CD14-positive monocyte (primary cell): ENCODE data around the gene ANO5. TPM values are rescaled to one million over a fixed set of nuclear protein-coding genes. Genes with fewer than 3 reads are reported as not detected.

Source experiments
- DNase-seq, 3 donors: peaks; one replicate each; pipeline ENCODE4 v3.0.0-alpha.2; 2011 to 2022
- H2AFZ ChIP-seq: 2 replicates; pipeline ENCODE4 v1.6.0; 2012; ENCODE audit warnings: mild to moderate bottlenecking, low read depth, low read length, inconsistent platforms; ENCODE audit not compliant: insufficient read depth, poor library complexity, severe bottlenecking
- H3K27ac ChIP-seq, 2 donors: 1 replicate in 1 of 2; 2 replicates in 1 of 2; pipeline ENCODE4 v1.5.1; 2012 to 2013; ENCODE audit warnings: low read length in 2 of 2, control low read depth in 1 of 2, inconsistent platforms in 1 of 2, low read depth in 1 of 2, mild to moderate bottlenecking in 1 of 2
- H3K27me3 ChIP-seq, 2 donors: one replicate each; pipeline versions ENCODE4 v1.6.0 to v1.6.1; 2011 to 2013; ENCODE audit warnings: low read length in 2 of 2; ENCODE audit not compliant: control insufficient read depth in 2 of 2, insufficient read depth in 2 of 2
- H3K36me3 ChIP-seq, 2 donors: replicated peaks in 1 of 2; 1 replicate in 1 of 2; 2 replicates in 1 of 2; pipeline versions ENCODE4 v1.5.1 to v1.6.1; 2012 to 2013; ENCODE audit warnings: low read length in 2 of 2, control low read depth in 1 of 2, inconsistent platforms in 1 of 2, mild to moderate bottlenecking in 1 of 2; ENCODE audit not compliant: insufficient read depth in 2 of 2, control insufficient read depth in 1 of 2
- H3K4me1 ChIP-seq, 2 donors: 1 replicate in 1 of 2; 2 replicates in 1 of 2; pipeline versions ENCODE4 v1.5.1 to v1.6.1; 2012 to 2013; ENCODE audit warnings: low read length in 2 of 2, control low read depth in 1 of 2, inconsistent platforms in 1 of 2, mild to moderate bottlenecking in 1 of 2, moderate library complexity in 1 of 2; ENCODE audit not compliant: insufficient read depth in 2 of 2, control insufficient read depth in 1 of 2
- H3K4me2 ChIP-seq: replicated peaks from 2 replicates; pipeline ENCODE3; 2012; ENCODE audit warnings: low read length, moderate library complexity, mild to moderate bottlenecking; ENCODE audit not compliant: poor library complexity, severe bottlenecking; ENCODE audit errors: extremely low read depth
- H3K4me3 ChIP-seq, 3 experiments: fragments of 200-600 bp in 1 of 3; sonication (generic) in 1 of 3; replicated peaks in 1 of 3; 1 replicate in 2 of 3; 2 replicates in 1 of 3; pipeline ENCODE4 v1.5.1; 2011 to 2013; ENCODE audit warnings: low read length in 3 of 3, mild to moderate bottlenecking in 3 of 3, control low read depth in 2 of 3, low read depth in 2 of 3, inconsistent platforms in 1 of 3, moderate library complexity in 1 of 3
- H3K79me2 ChIP-seq: 2 replicates; pipeline ENCODE4 v1.6.0; 2012; ENCODE audit warnings: mild to moderate bottlenecking, control low read depth, inconsistent platforms, low read length, moderate library complexity; ENCODE audit not compliant: insufficient read depth
- H3K9ac ChIP-seq: 2 replicates; pipeline ENCODE4 v1.6.0; 2017; ENCODE audit warnings: low read length, mild to moderate bottlenecking; ENCODE audit not compliant: insufficient read depth, poor library complexity, severe bottlenecking
- H3K9me3 ChIP-seq, 2 donors: replicated peaks in 1 of 2; 1 replicate in 1 of 2; 2 replicates in 1 of 2; pipeline versions ENCODE4 v1.5.1 to v1.6.1; 2012 to 2013; ENCODE audit warnings: low read length in 2 of 2, control low read depth in 1 of 2; ENCODE audit not compliant: control insufficient read depth in 1 of 2, insufficient read depth in 1 of 2
- H4K20me1 ChIP-seq: 2 replicates; pipeline ENCODE4 v1.6.0; 2012; ENCODE audit warnings: mild to moderate bottlenecking, low read length, control low read depth, moderate library complexity; ENCODE audit not compliant: insufficient read depth
- H3K27ac Mint-ChIP-seq, 7 donors: one replicate each; pipeline ENCODE4 v1.8.0; 2020; ENCODE audit warnings: mild to moderate bottlenecking in 7 of 7, mixed read lengths in 7 of 7, moderate library complexity in 6 of 7, inconsistent platforms in 2 of 7
- H3K27me3 Mint-ChIP-seq, 3 donors: one replicate each; pipeline ENCODE4 v1.8.0; 2021 to 2022; ENCODE audit warnings: low read depth in 3 of 3, mild to moderate bottlenecking in 3 of 3, mixed read lengths in 3 of 3, moderate library complexity in 3 of 3, inconsistent platforms in 1 of 3
- H3K36me3 Mint-ChIP-seq, 2 donors: one replicate each; pipeline ENCODE4 v1.8.0; 2020; ENCODE audit warnings: mixed read lengths in 2 of 2, inconsistent platforms in 1 of 2, mild to moderate bottlenecking in 1 of 2
- H3K4me1 Mint-ChIP-seq: one replicate; pipeline ENCODE4 v1.8.0; 2020; ENCODE audit warnings: mild to moderate bottlenecking, mixed read lengths
- H3K4me3 Mint-ChIP-seq, 2 donors: one replicate each; pipeline ENCODE4 v1.8.0; 2020; ENCODE audit warnings: mild to moderate bottlenecking in 2 of 2, mixed read lengths in 2 of 2, moderate library complexity in 1 of 2
- H3K9me3 Mint-ChIP-seq, 7 donors: one replicate each; pipeline ENCODE4 v1.8.0; 2020 to 2022; ENCODE audit warnings: mixed read lengths in 7 of 7, mild to moderate bottlenecking in 6 of 7, moderate library complexity in 6 of 7, inconsistent platforms in 2 of 7
- CTCF ChIP-seq: fragments of 200-600 bp; IDR thresholded peaks from one replicate; pipeline ENCODE4 v1.8.0; 2022; ENCODE audit warnings: antibody characterized with exemption, mild to moderate bottlenecking
- WGBS: methylation state at CpG from one replicate; pipeline ENCODE4 v1.1.5; 2013; ENCODE audit warnings: missing lambda C conversion rate; ENCODE audit not compliant: insufficient coverage; 5-methylcytosine and 5-hydroxymethylcytosine counted together
- intact Hi-C, 2 donors: fragments of 100-400 bp; cut with micrococcal nuclease; formaldehyde crosslinking; loops; one replicate each; pipeline versions ENCODE4 v1.15.0 to v1.15.1; 2023
- polyA plus RNA-seq, 3 donors: library from polyadenylated mRNA; depleted of rRNA in 1 of 3; unstranded in 2 of 3; stranded (reverse) in 1 of 3; fragments of 300-500 nt in 2 of 3; fragments of >200 nt in 1 of 3; fragmentation: Illumina TruSeq in 2 of 3; gene quantifications; 1 replicate in 2 of 3; 2 replicates in 1 of 3; pipeline ENCODE4 v1.2.3, GENCODE V29; 2012 to 2021

Gene ANO5
- polyA plus RNA-seq, 3 donors, result 1.0 to 1.4 (median 1.1) TPM

GRCh38 chr11:22221143-22221542 is 28.3 kb downstream of the ANO5 start:
- DNase-seq, result no peak
- no peak overlapping the region for H3K27ac Mint-ChIP-seq
- Histone ChIP-seq H3K4me2 (no peak overlapping the region), H3K9ac (no peak overlapping the region), H4K20me1 (no peaks in the 10 kb centered on the region), H3K27ac (no peak overlapping the region), H3K9me3 (no peaks in the 10 kb centered on the region), H3K79me2 (no peaks in the 10 kb centered on the region), H2AFZ (no peak overlapping the region), H3K27me3 (no peaks in the 10 kb centered on the region), H3K36me3 (no peaks in the 10 kb centered on the region), H3K4me3 (no peak overlapping the region), H3K4me1 (no peaks in the 10 kb centered on the region)
- no CpG with 5 or more reads among the region's 3 CpGs for WGBS
- H3K27me3 Mint-ChIP-seq, result peaks cover 0 to 2% (median 0%) of the 10 kb centered on the region in 3 donors
- H3K4me3 Mint-ChIP-seq, result no peak overlapping the region
- no peaks in the 10 kb centered on the region for H3K9me3 Mint-ChIP-seq
- H3K36me3 Mint-ChIP-seq, result peaks cover 0 to 3% of the 10 kb centered on the region in 2 donors
- TF ChIP-seq CTCF, result no peak
- intact Hi-C loops, result no loop called here
- H3K4me1 Mint-ChIP-seq, result no peaks in the 10 kb centered on the region

DNA sequence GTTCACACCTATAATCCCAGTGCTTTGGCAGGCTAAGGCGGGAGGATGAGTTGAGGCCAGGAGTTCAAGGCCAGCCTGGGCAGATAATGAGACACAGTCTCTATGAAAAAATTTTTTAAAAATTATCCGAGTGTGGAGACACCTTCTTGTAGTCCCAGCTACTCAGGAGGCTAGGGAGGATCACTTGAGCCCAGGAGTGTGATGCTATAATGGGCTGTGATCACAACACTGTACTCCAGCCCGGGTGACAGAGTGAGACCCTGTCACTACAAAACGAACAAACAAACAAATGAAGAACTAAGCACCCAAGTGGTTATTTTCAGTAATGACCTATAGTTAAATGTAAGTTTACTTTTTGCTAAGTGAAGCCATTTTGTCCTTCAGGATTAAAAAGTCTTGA is 32.3 kb downstream of the ANO5 start:
- no peaks in the 10 kb centered on the region for H3K4me1 Mint-ChIP-seq
- Histone ChIP-seq H4K20me1 (no peaks in the 10 kb centered on the region), H3K9ac (no peak overlapping the region), H3K9me3 (no peaks in the 10 kb centered on the region), H3K79me2 (no peaks in the 10 kb centered on the region), H3K4me1 (no peaks in the 10 kb centered on the region), H3K27ac (no peak overlapping the region), H3K27me3 (no peaks in the 10 kb centered on the region), H3K36me3 (no peaks in the 10 kb centered on the region), H3K4me2 (no peak overlapping the region), H2AFZ (no peak overlapping the region), H3K4me3 (no peak overlapping the region)
- TF ChIP-seq CTCF, result no peak
- no peaks in the 10 kb centered on the region for H3K9me3 Mint-ChIP-seq
- no peak for DNase-seq
- no peak overlapping the region for H3K4me3 Mint-ChIP-seq
- intact Hi-C loops, result no loop called here
- WGBS, result no CpG with 5 or more reads among the region's 4 CpGs
- no peaks in the 10 kb centered on the region for H3K27me3 Mint-ChIP-seq
- H3K27ac Mint-ChIP-seq, result no peak overlapping the region
- H3K36me3 Mint-ChIP-seq, result peaks cover 0 to 7% of the 10 kb centered on the region in 2 donors
